Right atrium auricular region (tissue), 2 donors: ENCODE measurements around the gene SLC9A3. TPM values are rescaled to one million over a fixed set of nuclear protein-coding genes. Genes with fewer than 3 reads are reported as not detected.

Source experiments
- DNase-seq: peaks from one replicate; pipeline ENCODE4 v3.0.0-alpha.2; 2019; ENCODE audit warnings: low spot score
- H3K27ac ChIP-seq, 2 donors: fragments of 200-600 bp; sonication (generic); 1 replicate in 1 of 2; 2 replicates in 1 of 2; pipeline ENCODE4 v1.5.1; 2016 to 2019
- H3K27me3 ChIP-seq, 2 donors: fragments of 200-600 bp; sonication (generic); one replicate each; pipeline versions ENCODE4 v1.5.1 to v1.6.0; 2017 to 2019
- H3K36me3 ChIP-seq: fragments of 200-600 bp; sonication (generic); one replicate; pipeline ENCODE4 v1.5.1; 2016
- H3K4me1 ChIP-seq, 2 donors: fragments of 200-600 bp; sonication (generic); one replicate each; pipeline versions ENCODE4 v1.5.1 to v1.6.0; 2017 to 2019
- H3K4me3 ChIP-seq, 2 donors: fragments of 200-600 bp; sonication (generic); 1 replicate in 1 of 2; 2 replicates in 1 of 2; pipeline ENCODE4 v1.5.1; 2017 to 2019; ENCODE audit warnings: mild to moderate bottlenecking in 1 of 2, moderate library complexity in 1 of 2
- H3K9me3 ChIP-seq, 2 donors: fragments of 200-600 bp; sonication (generic); one replicate each; pipeline ENCODE4 v1.5.1; 2019
- CTCF ChIP-seq, 2 donors: fragments of 200-600 bp; sonication (generic); IDR thresholded peaks; one replicate each; pipeline ENCODE4 v1.5.1; 2019; ENCODE audit warnings: antibody characterized with exemption in 2 of 2
- total RNA-seq, 2 donors: library from RNA; depleted of rRNA; stranded (reverse); fragments of >200 nt; gene quantifications; one replicate each; pipeline ENCODE4 v1.1.0, GENCODE V29; 2016

Gene SLC9A3
- total RNA-seq, 2 donors from 2014 or later = 1.8 to 2.3 TPM

GRCh38 chr5:530001-530955, 6.0 kb upstream of the SLC9A3 start:
- Histone ChIP-seq H3K9me3 (no peaks in the 10 kb centered on the region), H3K4me1 (no peaks in the 10 kb centered on the region), H3K27me3 (peaks cover 7 to 23% of the 10 kb centered on the region in 2 donors), H3K36me3 (no peaks in the 10 kb centered on the region), H3K4me3 (no peak overlapping the region), H3K27ac (no peak overlapping the region)
- no peak for DNase-seq
- TF ChIP-seq CTCF (IDR thresholded peaks at IDR 0.05) = no peak

- DNase-seq = no peak
- Histone ChIP-seq H3K9me3 (no peaks in the 10 kb centered on the region), H3K4me1 (peaks cover 0 to 3% of the 10 kb centered on the region in 2 donors), H3K36me3 (no peaks in the 10 kb centered on the region), H3K27ac (no peak overlapping the region), H3K4me3 (peak overlapping the region in 1 of 2 donors; percentile 4), H3K27me3 (peaks cover 11 to 26% of the 10 kb centered on the region in 2 donors)
- TF ChIP-seq CTCF (IDR thresholded peaks at IDR 0.05) = no peak
These were observed 4.6 kb upstream of the SLC9A3 start for GRCh38 chr5:528629-529511.

GRCh38 chr5:527646-528628, 3.7 kb upstream of the SLC9A3 start:
- TF ChIP-seq CTCF (IDR thresholded peaks at IDR 0.05) = no peak
- Histone ChIP-seq H3K27ac (no peak overlapping the region), H3K4me3 (peak overlapping the region in 1 of 2 donors; percentile 4), H3K4me1 (peaks cover 0 to 13% of the 10 kb centered on the region in 2 donors), H3K9me3 (no peaks in the 10 kb centered on the region), H3K27me3 (peaks cover 11 to 24% of the 10 kb centered on the region in 2 donors), H3K36me3 (no peaks in the 10 kb centered on the region)
- no peak for DNase-seq

GRCh38 chr5:526456-527088, 2.3 kb upstream of the SLC9A3 start:
- Histone ChIP-seq H3K4me3 (no peak overlapping the region), H3K27ac (no peak overlapping the region), H3K4me1 (peaks cover 0 to 14% of the 10 kb centered on the region in 2 donors), H3K9me3 (no peaks in the 10 kb centered on the region), H3K27me3 (peaks cover 11 to 27% of the 10 kb centered on the region in 2 donors), H3K36me3 (no peaks in the 10 kb centered on the region)
- DNase-seq = no peak
- no peak for TF ChIP-seq CTCF (IDR thresholded peaks at IDR 0.05)
